ENCODE data around the gene MPDZ. TPM values are rescaled to one million over a fixed set of nuclear protein-coding genes. Genes with fewer than 3 reads are reported as not detected.

The MPDZ gene
- total RNA-seq, 2 donors from 2014 or later: 57.3 to 61.5 TPM

GRCh38 chr9:13296972-13297371 is 17.5 kb upstream of the MPDZ start:
- Histone ChIP-seq H3K9me3 (no peaks in the 10 kb centered on the region), H3K27me3 (no peaks in the 10 kb centered on the region), H3K27ac (no peak overlapping the region), H3K4me3 (no peak overlapping the region), H3K4me1 (no peaks in the 10 kb centered on the region), H3K36me3 (no peaks in the 10 kb centered on the region)
- DNase-seq (ENCODE audit: low spot score): no peak
- TF ChIP-seq CTCF (IDR thresholded peaks at IDR 0.05): no peak

GRCh38 chr9:13295556-13295955 is 16.1 kb upstream of the MPDZ start:
- H3K36me3 ChIP-seq: no peaks in the 10 kb centered on the region
- no peak for TF ChIP-seq CTCF (IDR thresholded peaks at IDR 0.05)
- no peaks in the 10 kb centered on the region for H3K27me3 ChIP-seq
- DNase-seq (ENCODE audit: low spot score): no peak
- no peak overlapping the region for H3K27ac ChIP-seq
- H3K4me3 ChIP-seq: no peak overlapping the region
- H3K9me3 ChIP-seq: no peaks in the 10 kb centered on the region
- H3K4me1 ChIP-seq: no peaks in the 10 kb centered on the region

GRCh38 chr9:13292782-13293181 is 13.3 kb upstream of the MPDZ start:
- DNase-seq (ENCODE audit: low spot score): no peak

GRCh38 chr9:13292158-13292557 is 12.7 kb upstream of the MPDZ start:
- Histone ChIP-seq H3K4me1 (no peaks in the 10 kb centered on the region), H3K36me3 (no peaks in the 10 kb centered on the region), H3K27ac (no peak overlapping the region), H3K4me3 (no peak overlapping the region), H3K27me3 (no peaks in the 10 kb centered on the region), H3K9me3 (no peaks in the 10 kb centered on the region)
- TF ChIP-seq CTCF (IDR thresholded peaks at IDR 0.05): no peak
- DNase-seq (ENCODE audit: low spot score): no peak

More at GRCh38 chr9:13292782-13293181, 13.3 kb upstream of the MPDZ start:
- no peak for TF ChIP-seq CTCF (IDR thresholded peaks at IDR 0.05)
- Histone ChIP-seq H3K36me3 (no peaks in the 10 kb centered on the region), H3K27ac (no peak overlapping the region), H3K9me3 (no peaks in the 10 kb centered on the region), H3K4me1 (no peaks in the 10 kb centered on the region), H3K4me3 (no peak overlapping the region), H3K27me3 (no peaks in the 10 kb centered on the region)

- H3K4me3 ChIP-seq: no peak overlapping the region
- TF ChIP-seq CTCF (IDR thresholded peaks at IDR 0.05): no peak
- no peaks in the 10 kb centered on the region for H3K36me3 ChIP-seq
- H3K27ac ChIP-seq: no peak overlapping the region
- H3K9me3 ChIP-seq: no peaks in the 10 kb centered on the region
- H3K27me3 ChIP-seq: no peaks in the 10 kb centered on the region
- DNase-seq (ENCODE audit: low spot score): no peak
- no peaks in the 10 kb centered on the region for H3K4me1 ChIP-seq
Observed at GRCh38 chr9:13291718-13292117, 12.2 kb upstream of the MPDZ start.

- H3K4me3 ChIP-seq: no peak overlapping the region
- no peaks in the 10 kb centered on the region for H3K4me1 ChIP-seq
- DNase-seq (ENCODE audit: low spot score): no peak
- H3K27ac ChIP-seq: no peak overlapping the region
- no peaks in the 10 kb centered on the region for H3K9me3 ChIP-seq
- no peaks in the 10 kb centered on the region for H3K27me3 ChIP-seq
- no peaks in the 10 kb centered on the region for H3K36me3 ChIP-seq
- TF ChIP-seq CTCF (IDR thresholded peaks at IDR 0.05): no peak
Observed at GRCh38 chr9:13284011-13284410, 4.5 kb upstream of the MPDZ start.

Data from right atrium auricular region (tissue), 2 donors.